GM18517 (cell line): ENCODE measurements around the gene CNTN4.

Experiments used
- ATAC-seq: cut with Tn5 transposase; IDR thresholded peaks from one replicate; pipeline ENCODE4 v1.9.1; 2021; ENCODE audit warnings: mild to moderate bottlenecking, moderate library complexity; ENCODE audit not compliant: unreplicated experiment

Gene CNTN4

DNA sequence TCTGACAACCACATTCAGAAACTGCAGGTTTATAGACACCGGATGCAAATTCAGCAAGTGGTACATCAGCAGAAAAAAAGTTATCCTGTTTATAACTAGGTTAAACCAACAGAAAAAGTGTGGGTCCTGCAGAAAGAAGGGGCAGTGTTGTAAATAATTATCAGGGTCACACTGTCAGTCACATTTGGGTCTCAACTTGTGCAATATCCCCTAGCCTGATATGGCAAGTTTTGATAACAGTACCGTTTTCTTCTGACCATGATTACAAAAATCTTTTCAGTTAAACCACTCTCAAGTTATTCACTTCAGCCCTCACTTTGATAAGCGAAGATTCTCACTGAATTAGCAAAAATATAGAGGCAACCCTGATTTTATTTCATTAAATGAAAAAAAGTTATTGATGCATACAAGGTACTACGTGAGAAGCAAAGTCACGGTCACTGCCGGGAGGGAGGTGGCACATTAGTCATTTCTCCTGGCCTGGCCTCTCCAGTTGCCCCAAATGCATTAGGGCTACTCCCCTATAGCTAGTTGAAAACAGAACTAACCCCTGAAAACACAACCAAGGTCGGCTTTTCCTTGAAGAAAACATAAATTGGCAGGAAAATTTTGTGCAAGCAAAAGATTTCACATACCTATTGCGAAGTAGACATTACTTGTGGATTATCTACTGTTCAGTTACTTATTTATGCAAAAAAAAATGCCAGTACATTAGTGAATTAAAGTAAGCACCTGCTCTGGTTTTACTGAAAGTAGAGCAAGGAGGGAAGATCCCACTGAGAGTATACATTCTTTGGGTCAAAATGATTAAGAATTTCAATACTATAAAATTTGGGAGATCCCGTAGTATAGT is 982.9 kb downstream of the CNTN4 start:
- peak; percentile 62 for ATAC-seq

DNA sequence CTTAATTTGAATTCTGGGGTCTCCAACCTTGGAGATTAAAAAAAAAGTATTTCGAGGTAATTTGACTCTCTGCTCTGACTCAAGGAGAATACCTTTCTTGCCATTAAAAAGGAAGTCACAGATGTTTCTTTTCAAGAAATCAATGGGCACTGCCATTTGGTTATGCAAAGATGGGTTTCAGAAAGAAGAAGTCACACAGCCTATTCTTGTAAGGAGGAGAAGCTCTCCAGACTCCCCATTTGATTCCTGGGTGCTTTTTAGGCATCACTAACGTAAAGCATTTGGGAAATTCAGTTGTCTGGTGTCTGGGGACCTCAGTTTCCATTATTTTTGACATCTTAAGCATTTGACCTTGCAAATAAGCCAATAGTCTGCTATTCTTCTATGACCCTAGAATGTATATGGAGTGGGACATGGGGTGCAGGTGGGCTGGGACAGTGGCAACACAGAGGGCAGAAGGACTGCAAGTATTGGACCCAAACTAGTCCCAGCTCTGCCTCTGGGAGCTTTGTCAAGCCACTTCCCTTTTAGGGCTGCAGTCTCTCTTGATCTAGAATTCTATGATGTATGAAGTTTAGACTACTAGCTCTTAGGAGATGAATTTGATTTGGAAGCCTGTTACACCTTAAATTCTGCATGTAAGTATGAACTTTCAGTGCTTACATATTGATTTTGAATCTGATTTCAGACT is 983.7 kb downstream of the CNTN4 start:
- peak; percentile 91 for ATAC-seq

DNA sequence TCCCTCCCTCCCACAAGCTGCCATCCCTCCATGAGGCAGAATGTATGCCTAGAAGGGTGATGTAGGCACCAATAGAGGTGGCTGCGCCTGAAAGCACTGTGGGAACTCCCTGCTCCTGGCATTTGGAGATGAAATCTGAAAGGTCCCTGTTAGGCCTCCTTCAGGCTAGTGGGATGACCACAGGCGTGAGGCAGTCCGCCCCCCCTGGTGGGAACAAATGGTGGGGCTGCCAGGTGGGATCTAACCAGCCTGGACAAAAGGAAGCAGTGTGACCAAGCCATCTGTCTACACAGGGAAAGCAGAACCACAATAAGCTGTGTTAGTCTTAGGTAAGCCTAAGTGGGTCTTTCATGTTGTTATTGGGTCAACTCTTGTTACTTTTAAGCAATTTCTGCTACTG is 986.2 kb downstream of the CNTN4 start:
- no peak for ATAC-seq

DNA sequence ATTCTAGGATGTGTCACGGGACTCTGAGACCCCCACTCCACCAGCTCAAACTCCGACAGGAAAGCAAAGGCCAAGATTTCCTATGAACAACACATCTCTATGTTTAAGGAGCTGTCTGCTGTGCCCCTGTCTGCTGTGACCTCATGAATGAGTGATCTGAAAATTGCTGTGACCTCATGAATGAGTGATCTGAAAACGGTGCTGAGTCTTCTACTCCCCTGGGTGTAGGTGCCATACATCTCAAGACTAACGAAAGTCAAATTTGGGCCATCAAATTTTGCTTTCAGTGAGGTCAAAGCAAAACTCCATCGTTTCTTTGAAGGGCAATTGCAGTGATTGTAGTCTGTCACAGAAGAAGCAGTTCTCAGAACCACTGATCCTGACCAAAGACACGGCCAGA is 987.1 kb downstream of the CNTN4 start:
- ATAC-seq: no peak

DNA sequence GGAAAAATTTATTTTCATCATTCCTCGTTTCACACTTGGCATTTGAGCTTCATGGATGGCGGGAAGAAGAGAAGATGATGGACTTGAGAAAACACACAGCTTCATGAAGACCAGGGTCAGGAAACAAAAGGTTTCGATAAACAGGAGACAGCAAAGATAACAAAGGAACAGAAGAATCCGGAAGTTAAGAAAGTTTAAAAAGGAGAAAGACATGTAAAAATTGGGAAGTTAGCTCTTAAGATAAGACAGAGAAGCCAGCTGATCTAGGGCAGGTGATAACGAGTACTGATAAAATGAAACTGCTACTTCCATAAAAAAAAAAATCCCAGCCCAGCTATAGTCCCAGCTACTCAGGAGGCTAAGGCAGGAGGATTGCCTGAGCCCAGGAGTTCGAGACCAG is 987.6 kb downstream of the CNTN4 start:
- no peak for ATAC-seq

DNA sequence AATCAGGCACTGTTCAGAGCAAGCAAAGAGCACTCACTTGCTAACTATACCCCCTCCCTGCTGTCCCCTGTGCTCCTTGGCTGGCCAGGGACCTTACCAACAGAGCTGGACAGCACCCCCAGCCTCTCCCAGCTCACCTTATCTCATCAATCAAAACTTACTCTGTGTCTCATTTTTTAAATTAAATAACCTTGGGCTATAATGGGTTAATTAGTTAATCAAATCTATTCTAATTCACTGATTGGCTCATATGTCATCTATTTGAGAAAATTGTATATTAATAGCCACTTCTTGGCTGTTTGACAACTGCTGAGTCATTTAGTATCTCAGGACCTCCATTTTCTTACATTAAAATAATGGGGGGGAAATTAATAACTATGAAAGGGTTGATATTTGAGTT is 988.6 kb downstream of the CNTN4 start:
- ATAC-seq: no peak

DNA sequence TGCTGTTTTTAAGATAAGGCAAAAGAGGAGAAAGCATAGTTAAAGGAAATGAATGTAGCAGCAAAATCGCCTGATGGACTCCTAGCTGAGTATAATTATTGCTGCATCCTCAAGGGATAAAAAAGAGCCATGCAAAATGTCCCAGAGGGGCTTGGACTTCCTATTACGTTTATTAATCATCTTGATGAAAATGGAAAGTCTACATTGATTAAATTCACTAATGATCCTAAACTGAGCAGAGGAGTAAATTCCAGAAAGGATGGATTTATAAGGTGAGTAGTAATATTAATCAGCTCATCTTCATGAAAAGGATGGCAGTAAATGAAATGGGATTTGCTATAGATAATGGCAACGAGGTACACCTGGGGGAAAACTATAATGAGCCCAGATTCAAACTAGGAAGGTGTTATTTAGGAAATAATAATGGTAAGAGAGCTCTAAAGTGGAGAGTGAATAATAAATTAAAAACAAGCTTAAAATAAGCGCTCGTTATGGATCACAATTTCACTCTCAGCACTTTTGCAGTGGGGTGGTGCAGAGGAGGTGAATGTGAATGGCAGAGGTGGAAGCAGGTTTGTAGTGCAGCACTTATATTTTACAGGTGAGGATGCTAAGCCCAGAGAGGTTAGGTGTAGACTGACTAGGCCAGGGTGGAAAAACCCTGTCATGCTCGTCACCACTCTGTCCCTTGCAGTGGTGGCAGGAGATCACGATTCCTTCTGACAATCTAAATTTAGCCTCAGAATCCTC is 989.2 kb downstream of the CNTN4 start:
- ATAC-seq: no peak

DNA sequence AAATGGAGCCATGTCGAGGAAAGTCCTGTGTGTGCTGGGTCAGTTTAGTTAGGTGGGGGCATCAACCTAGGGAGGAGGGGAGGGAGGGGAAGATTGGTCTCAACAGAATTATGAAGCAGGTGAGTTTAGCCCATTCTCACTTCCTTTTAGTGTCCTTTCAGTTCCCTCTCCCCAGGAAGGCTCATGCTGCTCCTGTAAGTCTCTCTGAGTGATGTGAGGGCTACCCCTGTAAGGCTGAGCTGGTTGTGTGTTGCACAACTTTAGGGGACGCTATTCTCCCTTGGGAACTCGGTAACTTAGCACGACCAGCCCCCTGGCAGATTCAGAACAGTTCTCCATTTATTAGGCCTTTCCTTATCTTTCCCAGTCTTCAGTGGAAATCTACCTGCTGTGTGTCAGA is 990.4 kb downstream of the CNTN4 start:
- ATAC-seq: peak; percentile 93

DNA sequence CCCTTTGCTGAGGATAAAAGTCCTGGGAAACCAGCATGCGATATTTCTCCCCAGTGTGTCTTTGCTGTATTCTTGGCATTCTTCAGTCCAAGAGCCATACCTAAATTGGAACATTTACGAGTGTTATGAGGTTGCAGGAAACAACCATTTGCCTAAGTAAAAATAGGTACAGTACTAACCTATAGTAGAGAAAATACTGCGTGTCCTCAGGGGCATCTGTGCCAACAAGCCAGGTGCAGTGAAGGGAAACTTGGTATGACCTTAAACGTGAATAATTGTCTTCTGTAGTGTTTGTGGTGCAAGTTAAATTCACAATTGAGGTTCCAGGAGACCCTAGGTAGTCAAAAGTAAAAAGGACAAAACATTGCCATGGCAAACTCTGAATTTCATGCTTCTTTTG is 999.3 kb downstream of the CNTN4 start:
- no peak for ATAC-seq

DNA sequence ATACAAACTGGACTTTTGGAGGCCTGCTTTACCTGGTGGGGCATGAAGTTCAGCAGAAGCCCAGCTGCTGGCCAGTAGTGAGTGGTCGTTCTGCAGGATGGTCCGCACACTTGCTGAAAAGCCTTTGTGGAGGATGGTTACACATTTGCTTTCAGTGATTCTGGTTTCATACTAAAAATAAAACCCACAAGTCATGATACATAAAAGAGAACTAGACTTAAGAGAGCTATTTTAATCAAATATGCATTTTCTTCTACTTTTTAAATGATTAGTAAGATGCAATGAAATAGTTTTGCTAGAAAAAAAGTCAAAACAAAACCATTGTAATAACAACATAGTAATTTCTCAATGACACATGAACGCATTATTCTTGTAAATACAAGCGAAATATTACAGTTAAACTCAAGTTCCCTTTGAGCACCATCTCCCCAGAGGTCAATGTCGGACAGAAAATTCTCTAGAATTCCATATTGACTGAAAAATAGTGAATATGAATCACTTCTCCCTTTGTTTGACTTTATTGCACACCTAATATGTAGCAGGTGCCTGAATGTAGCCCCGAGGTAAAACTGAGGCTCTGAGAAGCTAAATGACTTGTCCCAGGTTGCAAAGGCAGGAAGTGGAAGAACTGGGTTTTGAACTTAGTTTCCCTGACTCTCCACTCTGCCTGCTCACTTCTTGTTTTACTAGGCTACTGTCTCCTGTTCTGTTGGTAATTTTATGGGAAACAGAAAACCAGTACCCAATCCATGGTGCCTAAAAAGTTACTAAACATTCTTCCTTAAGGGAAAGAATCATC is 1003.2 kb downstream of the CNTN4 start:
- peak; percentile 50 for ATAC-seq

DNA sequence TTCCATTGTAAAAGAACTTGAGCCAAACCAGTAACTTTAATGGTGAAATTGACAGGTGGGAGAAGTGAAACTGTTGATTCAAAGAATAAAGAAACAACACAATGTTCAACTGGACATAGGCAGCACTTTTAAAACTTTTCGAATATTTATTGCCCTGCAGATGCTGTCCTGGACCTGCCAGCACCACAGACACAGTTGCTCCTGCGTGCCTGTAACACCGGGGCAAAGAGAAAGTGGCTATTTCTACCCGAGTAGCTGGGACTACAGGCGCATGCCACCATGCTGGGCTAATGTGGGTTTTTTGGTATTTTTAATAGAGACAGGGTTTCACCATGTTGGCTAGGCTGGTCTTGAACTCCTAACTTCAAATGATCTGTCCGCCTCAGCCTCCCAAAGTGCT is 1004.1 kb downstream of the CNTN4 start:
- no peak for ATAC-seq

DNA sequence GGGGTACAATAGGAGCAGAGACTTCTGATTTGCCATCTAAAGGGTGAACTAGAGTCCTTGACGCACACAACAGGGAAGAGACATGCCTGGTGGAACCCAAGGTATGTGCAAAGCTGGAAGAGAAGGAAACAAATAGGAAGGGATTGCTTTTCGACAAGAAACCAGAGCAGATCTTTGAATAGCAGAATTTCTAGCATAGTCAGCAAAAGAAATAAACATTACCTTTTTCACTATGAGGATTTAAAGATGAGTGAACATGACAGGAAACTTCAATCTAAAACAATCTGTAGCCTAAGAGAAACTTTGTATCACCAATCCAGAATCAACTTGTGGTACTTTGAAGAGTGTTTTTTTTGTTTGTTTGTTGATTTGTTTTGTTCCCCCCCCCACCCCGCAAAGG is 1006.6 kb downstream of the CNTN4 start:
- no peak for ATAC-seq

DNA sequence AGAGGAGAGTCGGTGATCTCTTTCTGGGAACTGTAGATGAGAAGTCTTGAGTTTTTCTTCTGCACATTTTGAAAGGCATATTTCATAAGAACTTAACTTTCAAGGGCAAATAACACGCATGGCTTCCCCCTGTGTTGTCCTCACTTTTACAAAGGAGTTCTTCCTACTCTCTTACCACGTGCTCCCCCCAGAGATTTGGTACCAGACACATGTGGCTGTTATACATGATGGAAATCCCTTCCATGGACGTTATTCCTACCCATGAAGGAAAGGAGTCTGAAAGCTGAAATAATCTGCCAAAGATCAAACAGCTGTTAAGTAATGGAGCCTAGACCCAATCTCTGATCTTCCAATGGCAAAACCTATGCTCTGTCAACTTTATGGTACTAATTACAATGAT is 1007.1 kb downstream of the CNTN4 start:
- ATAC-seq: no peak

DNA sequence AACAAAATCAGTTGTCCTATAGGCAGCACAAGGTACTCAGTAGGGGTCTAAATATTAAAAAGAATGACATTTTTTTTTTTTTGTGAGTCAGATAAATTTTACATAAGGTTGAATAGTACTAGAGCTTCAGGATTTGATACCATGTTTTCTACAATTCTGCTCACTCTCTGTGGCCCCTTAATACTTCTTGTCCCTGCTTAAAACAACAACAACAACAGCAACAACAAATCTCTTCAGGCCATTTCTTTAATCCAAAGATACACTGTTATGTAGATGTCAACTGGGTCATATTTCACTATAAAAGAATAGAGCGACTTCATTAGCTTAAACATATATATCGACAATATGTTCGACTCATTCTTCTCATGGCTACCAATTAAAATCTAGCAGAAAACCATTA is 1008.5 kb downstream of the CNTN4 start:
- no peak for ATAC-seq
